ENCODE results near the gene KLHL11. TPM values are rescaled to one million over a fixed set of nuclear protein-coding genes. Genes with fewer than 3 reads are reported as not detected.

The KLHL11 gene
- total RNA-seq, 2 experiments from 2014 or later = 8.9 to 9.6 TPM

GRCh38 chr17:41824086-41824485 is 41.1 kb downstream of the KLHL11 start:
- no peak for DNase-seq
- H3K36me3 Mint-ChIP-seq (ENCODE audit: low read depth) = peaks cover 3% of the 10 kb centered on the region
- CTCF ChIA-PET = interaction anchor here (1.0 to 1.2 kb wide), 3 partner anchors 13 to 22 kb away, joined by 3 to 4 read pairs (median 4); partner anchors contain the start of gene P3H4
- H3K4me3 Mint-ChIP-seq = no peak overlapping the region
- intact Hi-C loops (cut with micrococcal nuclease) = no loop called here
- no peaks in the 10 kb centered on the region for H3K27me3 Mint-ChIP-seq (ENCODE audit: low read depth)
- no peaks in the 10 kb centered on the region for H3K4me1 Mint-ChIP-seq (ENCODE audit: low read depth)
- H3K27ac Mint-ChIP-seq = no peak overlapping the region
- H3K9me3 Mint-ChIP-seq = no peaks in the 10 kb centered on the region

DNA sequence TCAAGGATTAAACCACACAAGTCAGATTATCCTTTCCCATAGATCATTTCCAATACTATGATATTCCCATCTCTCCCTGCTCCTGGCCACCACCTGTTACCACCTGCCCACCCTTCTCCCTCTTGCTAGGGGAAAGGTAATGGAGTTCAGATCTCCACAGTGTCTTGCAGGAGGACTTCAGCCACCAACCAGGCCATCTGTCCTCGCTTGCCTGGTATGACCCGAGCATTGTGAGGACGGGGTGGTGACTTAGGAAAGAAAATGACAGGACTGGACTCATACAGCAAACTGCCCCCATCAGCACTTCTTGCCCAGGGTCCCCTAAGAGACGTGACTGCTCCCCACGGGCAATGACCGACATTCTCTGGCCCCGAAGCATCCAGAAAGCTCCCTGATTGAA is 41.6 kb downstream of the KLHL11 start:
- no peak for DNase-seq
- intact Hi-C loops (cut with micrococcal nuclease) = no loop called here
- no peak overlapping the region for H3K27ac Mint-ChIP-seq
- CTCF ChIA-PET = interaction anchor here (1.0 to 1.2 kb wide), 3 partner anchors 12 to 22 kb away, joined by 3 to 4 read pairs (median 4); partner anchors contain the start of gene P3H4
- no peak overlapping the region for H3K4me3 Mint-ChIP-seq
- no peaks in the 10 kb centered on the region for H3K4me1 Mint-ChIP-seq (ENCODE audit: low read depth)
- no peaks in the 10 kb centered on the region for H3K9me3 Mint-ChIP-seq
- H3K36me3 Mint-ChIP-seq (ENCODE audit: low read depth) = peaks cover 2% of the 10 kb centered on the region
- H3K27me3 Mint-ChIP-seq (ENCODE audit: low read depth) = no peaks in the 10 kb centered on the region

GRCh38 chr17:41823141-41823524 is 42.1 kb downstream of the KLHL11 start:
- no peaks in the 10 kb centered on the region for H3K27me3 Mint-ChIP-seq (ENCODE audit: low read depth)

GRCh38 chr17:41822216-41823140 is 42.7 kb downstream of the KLHL11 start:
- CTCF ChIA-PET = interaction anchor here (0.6 to 1.2 kb wide), 2 partner anchors 14 to 54 kb away, joined by 3 to 4 read pairs; no protein-coding TSS in a partner anchor
- Mint-ChIP-seq H3K4me3 (no peak overlapping the region), H3K27ac (no peak overlapping the region), H3K4me1 (ENCODE audit: low read depth) (no peaks in the 10 kb centered on the region), H3K9me3 (no peaks in the 10 kb centered on the region), H3K36me3 (ENCODE audit: low read depth) (no peaks in the 10 kb centered on the region), H3K27me3 (ENCODE audit: low read depth) (no peaks in the 10 kb centered on the region)
- intact Hi-C loops (cut with micrococcal nuclease) = no loop called here
- DNase-seq = no peak

More at GRCh38 chr17:41823141-41823524, 42.1 kb downstream of the KLHL11 start:
- intact Hi-C loops (cut with micrococcal nuclease) = no loop called here
- no peaks in the 10 kb centered on the region for H3K36me3 Mint-ChIP-seq (ENCODE audit: low read depth)
- H3K27ac Mint-ChIP-seq = no peak overlapping the region
- no peaks in the 10 kb centered on the region for H3K9me3 Mint-ChIP-seq
- CTCF ChIA-PET = interaction anchor here (1.0 to 1.2 kb wide), 2 partner anchors 12 to 14 kb away, joined by 4 read pairs; partner anchors contain the start of gene P3H4
- no peak overlapping the region for H3K4me3 Mint-ChIP-seq
- DNase-seq = no peak
- no peaks in the 10 kb centered on the region for H3K4me1 Mint-ChIP-seq (ENCODE audit: low read depth)

- DNase-seq = no peak
- Mint-ChIP-seq H3K36me3 (ENCODE audit: low read depth) (no peaks in the 10 kb centered on the region), H3K9me3 (no peaks in the 10 kb centered on the region), H3K4me1 (ENCODE audit: low read depth) (no peaks in the 10 kb centered on the region), H3K27ac (no peak overlapping the region), H3K4me3 (no peak overlapping the region), H3K27me3 (ENCODE audit: low read depth) (no peaks in the 10 kb centered on the region)
- intact Hi-C loops (cut with micrococcal nuclease) = no loop called here
- CTCF ChIA-PET = no interaction called here
These were observed 43.4 kb downstream of the KLHL11 start for GRCh38 chr17:41821776-41822175.

DNA sequence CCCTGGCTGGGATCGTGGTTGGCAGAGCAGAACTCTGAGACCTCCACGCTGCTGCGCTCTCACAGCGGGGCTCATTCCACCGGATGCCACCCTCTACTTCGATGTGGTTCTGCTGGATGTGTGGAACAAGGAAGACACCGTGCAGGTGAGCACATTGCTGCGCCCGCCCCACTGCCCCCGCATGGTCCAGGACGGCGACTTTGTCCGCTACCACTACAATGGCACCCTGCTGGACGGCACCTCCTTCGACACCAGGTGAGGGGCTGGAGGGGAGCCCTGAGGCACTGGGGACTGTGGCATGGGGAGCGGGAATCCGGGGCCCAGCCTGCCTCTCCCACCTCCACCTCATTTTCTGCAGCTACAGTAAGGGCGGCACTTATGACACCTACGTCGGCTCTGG is 47.2 kb downstream of the KLHL11 start:
- intact Hi-C loops (cut with micrococcal nuclease) = no loop called here
- H3K27me3 Mint-ChIP-seq (ENCODE audit: low read depth) = peaks cover 3% of the 10 kb centered on the region
- DNase-seq = no peak
- no peak overlapping the region for H3K4me3 Mint-ChIP-seq
- peaks cover 3% of the 10 kb centered on the region for H3K4me1 Mint-ChIP-seq (ENCODE audit: low read depth)
- no peak overlapping the region for H3K27ac Mint-ChIP-seq
- H3K36me3 Mint-ChIP-seq (ENCODE audit: low read depth) = no peaks in the 10 kb centered on the region
- CTCF ChIA-PET = no interaction called here
- no peaks in the 10 kb centered on the region for H3K9me3 Mint-ChIP-seq

- H3K4me1 Mint-ChIP-seq (ENCODE audit: low read depth) = peaks cover 8% of the 10 kb centered on the region
- intact Hi-C loops (cut with micrococcal nuclease) = no loop called here
- no peak overlapping the region for H3K4me3 Mint-ChIP-seq
- H3K27me3 Mint-ChIP-seq (ENCODE audit: low read depth) = peaks cover 10% of the 10 kb centered on the region
- H3K9me3 Mint-ChIP-seq = no peaks in the 10 kb centered on the region
- no peaks in the 10 kb centered on the region for H3K36me3 Mint-ChIP-seq (ENCODE audit: low read depth)
- CTCF ChIA-PET = no interaction called here
- no peak for DNase-seq
- no peak overlapping the region for H3K27ac Mint-ChIP-seq
These were observed 48.4 kb downstream of the KLHL11 start for GRCh38 chr17:41816637-41817320.

- Mint-ChIP-seq H3K9me3 (no peaks in the 10 kb centered on the region), H3K27me3 (ENCODE audit: low read depth) (peaks cover 10% of the 10 kb centered on the region), H3K4me3 (no peak overlapping the region), H3K27ac (no peak overlapping the region), H3K4me1 (ENCODE audit: low read depth) (peaks cover 18% of the 10 kb centered on the region), H3K36me3 (ENCODE audit: low read depth) (no peaks in the 10 kb centered on the region)
- CTCF ChIA-PET = interaction anchor here (0.7 to 1.1 kb wide), 3 partner anchors 12 to 30 kb away, joined by 3 to 4 read pairs (median 3); no protein-coding TSS in a partner anchor
- intact Hi-C loops (cut with micrococcal nuclease) = loop anchor here (5.0 kb wide), 1 partner anchor 127 kb away; the partner anchor contains the start of gene EIF1
- DNase-seq = no peak
These were observed 51.0 kb downstream of the KLHL11 start for GRCh38 chr17:41814195-41814594.

DNA sequence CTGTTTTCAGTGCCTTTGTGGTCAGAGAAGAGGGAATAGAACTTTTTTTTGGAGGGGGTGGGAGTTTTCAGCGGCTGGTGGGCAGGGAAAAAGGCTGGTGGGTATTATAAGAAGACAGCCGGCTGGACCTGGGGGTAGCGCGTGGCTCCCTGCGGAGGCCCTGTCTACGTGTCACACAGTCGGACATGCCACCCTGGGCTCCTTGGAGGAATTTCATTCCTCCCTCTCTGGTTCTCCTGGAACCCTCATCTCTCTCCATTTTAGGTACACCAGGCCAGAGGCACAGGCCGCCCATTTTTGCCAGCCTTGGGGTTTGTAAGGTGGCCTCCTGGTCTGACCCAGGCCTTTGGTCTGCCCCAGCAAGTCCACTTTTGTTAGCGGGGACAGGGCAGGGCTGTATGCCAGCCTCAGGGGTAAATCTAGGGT is 51.5 kb downstream of the KLHL11 start:
- intact Hi-C loops (cut with micrococcal nuclease) = loop anchor here (5.0 kb wide), 1 partner anchor 126 kb away; the partner anchor contains the start of gene EIF1
- CTCF ChIA-PET = interaction anchor here (1.1 kb wide), 1 partner anchor 12 kb away, joined by 4 read pairs; no protein-coding TSS in a partner anchor
- Mint-ChIP-seq H3K9me3 (no peaks in the 10 kb centered on the region), H3K4me3 (no peak overlapping the region), H3K27ac (no peak overlapping the region), H3K4me1 (ENCODE audit: low read depth) (peaks cover 18% of the 10 kb centered on the region), H3K36me3 (ENCODE audit: low read depth) (no peaks in the 10 kb centered on the region), H3K27me3 (ENCODE audit: low read depth) (peaks cover 10% of the 10 kb centered on the region)
- no peak for DNase-seq

GRCh38 chr17:41813152-41813680 is 52.0 kb downstream of the KLHL11 start:
- Mint-ChIP-seq H3K4me3 (peak overlapping the region; percentile 53), H3K4me1 (ENCODE audit: low read depth) (peaks cover 18% of the 10 kb centered on the region), H3K27ac (no peak overlapping the region), H3K27me3 (ENCODE audit: low read depth) (peaks cover 10% of the 10 kb centered on the region), H3K9me3 (no peaks in the 10 kb centered on the region), H3K36me3 (ENCODE audit: low read depth) (no peaks in the 10 kb centered on the region)
- CTCF ChIA-PET = no interaction called here
- intact Hi-C loops (cut with micrococcal nuclease) = loop anchor here (5.0 kb wide), 1 partner anchor 126 kb away; the partner anchor contains the start of gene EIF1
- DNase-seq = no peak

DNA sequence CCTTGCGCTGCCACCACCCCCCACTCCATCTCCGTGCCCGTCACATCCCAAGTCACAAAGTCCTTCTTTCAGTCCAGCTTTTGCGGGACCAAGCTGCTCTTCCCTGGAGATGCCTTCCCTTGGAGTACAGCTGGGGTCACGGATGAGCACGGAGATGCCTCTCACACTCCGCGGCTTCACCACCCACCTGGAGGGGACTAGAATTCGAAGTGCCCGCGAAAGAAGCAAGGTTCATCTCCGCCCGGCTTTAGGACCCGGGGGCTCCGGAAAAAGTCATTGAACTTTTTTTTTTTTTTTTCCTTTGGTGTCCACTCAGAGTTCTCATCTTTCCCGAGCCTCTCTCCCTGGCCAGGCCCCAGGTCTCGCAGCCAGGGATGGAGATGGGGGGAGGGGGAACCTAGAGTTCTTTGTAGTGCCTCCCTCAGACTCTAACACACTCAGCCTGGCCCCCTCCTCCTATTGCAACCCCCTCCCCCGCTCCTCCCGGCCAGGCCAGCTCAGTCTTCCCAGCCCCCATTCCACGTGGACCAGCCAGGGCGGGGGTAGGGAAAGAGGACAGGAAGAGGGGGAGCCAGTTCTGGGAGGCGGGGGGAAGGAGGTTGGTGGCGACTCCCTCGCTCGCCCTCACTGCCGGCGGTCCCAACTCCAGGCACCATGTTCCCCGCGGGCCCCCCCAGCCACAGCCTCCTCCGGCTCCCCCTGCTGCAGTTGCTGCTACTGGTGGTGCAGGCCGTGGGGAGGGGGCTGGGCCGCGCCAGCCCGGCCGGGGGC is 52.7 kb downstream of the KLHL11 start, which contains the start of gene FKBP10:
FKBP10 (plus strand) TSS at position 624 of the 771 bp plus-strand sequence; CDS start at position 655, 31 bp downstream.
- H3K4me1 Mint-ChIP-seq (ENCODE audit: low read depth) = peaks cover 18% of the 10 kb centered on the region
- peaks cover 10% of the 10 kb centered on the region for H3K27me3 Mint-ChIP-seq (ENCODE audit: low read depth)
- peak within 1 kb of the TSS; percentile 75 for H3K4me3 Mint-ChIP-seq
- H3K27ac Mint-ChIP-seq = no peak within 1 kb of the TSS
- H3K36me3 Mint-ChIP-seq (ENCODE audit: low read depth) = no peaks in the 10 kb centered on the region
- peak; percentile 34 for DNase-seq
- H3K9me3 Mint-ChIP-seq = no peaks in the 10 kb centered on the region
- intact Hi-C loops (cut with micrococcal nuclease) = loop anchor here (5.0 kb wide), 1 partner anchor 125 kb away; the partner anchor contains the start of gene EIF1
- CTCF ChIA-PET = interaction anchor here (0.6 to 2.9 kb wide), 2 partner anchors 11 to 114 kb away, joined by 4 to 21 read pairs; no protein-coding TSS in a partner anchor

All from activated naive CD4-positive, alpha-beta T cell treated with anti-CD3 and anti-CD28 coated beads for 36 hours (primary cell).